ENCODE measurements around the gene TMEM258. TPM values are rescaled to one million over a fixed set of nuclear protein-coding genes. Genes with fewer than 3 reads are reported as not detected.
A peak's percentile ranks its signal among the peaks of the same experiment; 100 is the strongest.

The TMEM258 gene
- total RNA-seq, 1 donor from 2014 or later = 162 TPM

GRCh38 chr11:61814247-61814957 is 22.0 kb upstream of the TMEM258 start:
- H3K36me3 Mint-ChIP-seq (ENCODE audit: low read depth) = peaks cover 38% of the 10 kb centered on the region
- no peaks in the 10 kb centered on the region for H3K27me3 Mint-ChIP-seq (ENCODE audit: low read depth)
- peak overlapping the region; percentile 100 for H3K27ac Mint-ChIP-seq (ENCODE audit: unreplicated experiment)
- no peak for DNase-seq (ENCODE audit: low read depth, low spot score)
- peaks cover 9% of the 10 kb centered on the region for H3K9me3 Mint-ChIP-seq
- H3K4me1 Mint-ChIP-seq = peaks cover 26% of the 10 kb centered on the region
- H3K4me3 Mint-ChIP-seq = peak overlapping the region; percentile 94
- TF ChIP-seq CTCF (conservative IDR thresholded peaks at IDR 0.05) = no peak

DNA sequence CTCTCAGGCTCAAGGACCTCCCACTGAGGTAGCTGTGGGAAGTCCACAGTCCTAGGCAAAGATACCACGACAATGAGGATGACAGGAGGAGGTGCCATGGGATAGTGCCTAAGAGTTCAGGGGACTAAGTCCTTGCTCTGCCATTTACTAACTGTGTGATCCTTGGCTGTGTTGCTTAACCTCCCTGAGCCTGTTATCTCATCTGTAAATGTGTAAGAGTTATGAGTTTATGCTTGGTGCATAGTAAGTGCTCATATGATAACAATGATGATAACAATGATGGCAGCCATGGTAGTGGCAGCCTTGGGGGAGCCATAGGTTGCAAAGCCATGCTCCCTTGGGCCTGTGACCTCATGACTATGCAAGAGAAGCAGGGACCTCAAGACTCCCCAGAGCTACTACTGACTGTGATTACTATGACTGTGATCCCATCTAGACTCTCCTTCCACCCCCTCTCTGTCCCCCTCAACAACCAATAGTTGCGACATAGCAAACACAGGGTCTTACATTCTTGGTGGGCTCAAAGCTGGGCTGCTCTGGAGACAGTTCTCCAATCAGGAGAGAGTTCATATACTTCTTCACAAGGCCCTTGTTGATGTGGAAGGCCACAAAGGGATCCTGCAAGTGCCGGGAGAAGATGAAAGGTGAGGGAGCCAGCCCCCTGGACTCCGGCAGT is 20.5 kb upstream of the TMEM258 start:
- no peak for DNase-seq (ENCODE audit: low read depth, low spot score)
- Mint-ChIP-seq H3K9me3 (peaks cover 9% of the 10 kb centered on the region), H3K36me3 (ENCODE audit: low read depth) (peaks cover 44% of the 10 kb centered on the region), H3K4me1 (peaks cover 20% of the 10 kb centered on the region), H3K27me3 (ENCODE audit: low read depth) (no peaks in the 10 kb centered on the region), H3K4me3 (peak overlapping the region; percentile 61), H3K27ac (ENCODE audit: unreplicated experiment) (peak overlapping the region; percentile 50)
- no peak for TF ChIP-seq CTCF (conservative IDR thresholded peaks at IDR 0.05)

DNA sequence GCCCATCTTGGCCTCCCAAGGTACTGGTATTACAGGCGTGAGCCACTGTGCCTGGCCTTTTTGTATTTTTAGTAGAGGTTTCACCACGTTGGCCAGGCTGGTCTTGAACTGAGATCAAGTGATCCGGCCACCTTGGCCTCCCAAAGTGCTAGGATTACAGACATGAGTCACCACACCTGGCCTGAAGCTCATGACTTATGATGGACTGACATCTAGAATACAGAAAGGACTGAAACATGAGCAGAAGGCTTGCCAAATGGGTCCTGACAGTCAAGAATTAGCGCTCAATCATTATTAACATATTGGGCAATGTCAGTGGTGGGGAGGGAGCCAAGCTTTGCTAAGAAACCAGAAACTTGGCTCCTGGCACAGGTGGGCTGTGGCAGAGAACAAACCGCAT is 19.4 kb upstream of the TMEM258 start:
- peaks cover 52% of the 10 kb centered on the region for H3K36me3 Mint-ChIP-seq (ENCODE audit: low read depth)
- no peaks in the 10 kb centered on the region for H3K27me3 Mint-ChIP-seq (ENCODE audit: low read depth)
- no peak for DNase-seq (ENCODE audit: low read depth, low spot score)
- H3K4me1 Mint-ChIP-seq = peaks cover 13% of the 10 kb centered on the region
- no peak overlapping the region for H3K27ac Mint-ChIP-seq (ENCODE audit: unreplicated experiment)
- H3K4me3 Mint-ChIP-seq = peak overlapping the region; percentile 61
- TF ChIP-seq CTCF (conservative IDR thresholded peaks at IDR 0.05) = no peak
- H3K9me3 Mint-ChIP-seq = peaks cover 9% of the 10 kb centered on the region

DNA sequence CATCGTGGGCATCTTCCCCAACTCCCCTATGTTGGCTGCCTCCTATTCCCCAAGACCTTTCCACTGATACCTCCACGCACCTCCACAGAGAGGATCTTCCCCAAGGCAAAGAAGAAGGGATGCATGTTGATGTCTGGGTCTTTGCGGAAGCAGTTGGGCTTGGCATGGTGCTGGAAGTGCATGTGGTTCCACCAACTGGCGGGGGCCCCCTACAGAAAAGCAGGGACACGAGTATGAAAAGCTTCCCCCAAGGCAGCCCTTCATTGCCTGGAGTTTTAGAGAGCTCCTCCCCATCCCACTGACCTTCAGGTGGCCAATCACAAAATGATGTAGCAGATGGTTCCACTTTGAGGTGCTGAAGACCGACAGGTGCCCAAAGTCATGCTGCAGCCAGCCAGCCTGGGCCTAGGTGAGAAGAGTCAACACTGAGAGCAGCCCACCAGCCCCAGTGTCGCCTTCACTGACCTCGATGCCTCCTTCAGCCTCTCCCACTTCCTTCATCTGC is 18.3 kb upstream of the TMEM258 start:
- TF ChIP-seq CTCF (conservative IDR thresholded peaks at IDR 0.05) = no peak
- H3K9me3 Mint-ChIP-seq = peaks cover 9% of the 10 kb centered on the region
- no peaks in the 10 kb centered on the region for H3K27me3 Mint-ChIP-seq (ENCODE audit: low read depth)
- DNase-seq (ENCODE audit: low read depth, low spot score) = no peak
- H3K36me3 Mint-ChIP-seq (ENCODE audit: low read depth) = peaks cover 56% of the 10 kb centered on the region
- no peak overlapping the region for H3K4me3 Mint-ChIP-seq
- H3K27ac Mint-ChIP-seq (ENCODE audit: unreplicated experiment) = no peak overlapping the region
- peaks cover 13% of the 10 kb centered on the region for H3K4me1 Mint-ChIP-seq

DNA sequence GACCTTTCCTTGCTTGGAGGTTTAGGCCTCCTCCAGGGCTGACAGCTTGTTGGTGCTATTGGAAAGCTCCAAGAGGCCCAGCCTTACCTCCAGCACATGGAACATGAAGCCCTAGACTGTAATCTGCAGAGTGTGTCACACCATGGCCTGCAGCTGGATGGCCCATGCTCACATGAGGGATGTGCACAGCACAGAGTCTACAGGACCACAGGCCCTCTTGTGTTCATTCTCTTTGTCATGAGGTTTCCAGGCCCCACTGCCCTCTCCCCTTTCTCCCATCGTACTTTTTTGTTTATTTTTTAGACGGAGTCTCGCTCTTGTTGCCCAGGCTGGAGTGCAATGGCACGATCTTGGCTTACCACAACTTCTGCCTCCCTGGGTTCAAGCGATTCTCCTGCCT is 14.4 kb upstream of the TMEM258 start:
- no peaks in the 10 kb centered on the region for H3K9me3 Mint-ChIP-seq
- H3K4me3 Mint-ChIP-seq = no peak overlapping the region
- H3K27me3 Mint-ChIP-seq (ENCODE audit: low read depth) = no peaks in the 10 kb centered on the region
- H3K27ac Mint-ChIP-seq (ENCODE audit: unreplicated experiment) = no peak overlapping the region
- H3K36me3 Mint-ChIP-seq (ENCODE audit: low read depth) = peaks cover 45% of the 10 kb centered on the region
- no peaks in the 10 kb centered on the region for H3K4me1 Mint-ChIP-seq
- DNase-seq (ENCODE audit: low read depth, low spot score) = no peak
- TF ChIP-seq CTCF (conservative IDR thresholded peaks at IDR 0.05) = no peak
